Dedifferentiated amniotic fluid mesenchymal stem cell (primary cell): Measurements from ENCODE around the gene COL4A6.
"Not testable (repeated sequence)": the region's sequence is repeated elsewhere in the genome, so short reads cannot be mapped to it uniquely, and the experiment has no call there.

Experiments used
- DNase-seq: peaks from one replicate; pipeline ENCODE4 v3.0.0-alpha.2; 2016; ENCODE audit errors: extremely low spot score

COL4A6 gene

GRCh38 chrX:108438110-108438623 is at the start of gene COL4A6:
TSS of gene COL4A6 (minus strand) at chrX:108438422. CDS start at chrX:108438196, 226 bp downstream.
- DNase-seq: no peak

DNA sequence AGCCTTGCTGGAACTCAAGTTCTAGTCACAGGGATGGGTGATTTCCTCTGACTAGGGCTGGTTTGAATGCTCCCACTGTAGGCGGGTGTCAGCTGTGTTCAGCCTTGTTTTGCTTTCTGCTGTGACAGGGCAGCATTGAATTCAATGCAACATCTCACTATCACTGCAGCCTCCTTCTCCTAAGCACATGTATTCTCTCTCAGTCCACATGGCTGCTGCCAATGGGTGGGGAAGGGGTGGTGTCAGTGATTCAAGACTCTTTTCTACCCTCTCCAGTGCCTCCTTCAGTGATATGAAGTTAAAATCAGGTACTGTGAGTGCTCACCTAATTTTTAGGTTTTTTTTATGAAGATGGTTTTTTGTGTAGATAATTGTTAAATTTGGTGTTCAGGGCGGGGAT is 47.7 kb upstream of the COL4A6 start:
- DNase-seq: no peak

DNA sequence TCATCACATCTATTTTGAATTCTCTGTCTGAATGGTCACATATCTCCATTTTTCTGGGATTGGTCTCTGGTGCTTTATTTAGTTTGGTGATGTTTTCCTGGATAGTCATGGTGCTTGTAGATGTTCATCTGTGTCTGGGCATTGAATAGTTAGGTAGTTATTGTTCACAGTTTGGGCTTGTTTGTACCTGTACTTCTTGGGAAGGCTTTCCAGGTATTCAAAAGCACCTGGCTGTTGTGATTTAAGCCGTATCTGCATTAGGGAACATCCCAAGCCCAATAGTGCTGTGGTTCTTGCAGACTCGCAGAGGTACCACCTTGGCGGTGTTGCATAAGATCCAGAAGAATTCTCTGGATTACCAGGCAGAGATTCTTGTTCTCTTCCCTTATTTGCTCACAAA is 46.0 kb upstream of the COL4A6 start:
- no peak for DNase-seq

GRCh38 chrX:108481528-108481927 is 43.3 kb upstream of the COL4A6 start:
- DNase-seq: not testable (repeated sequence)

DNA sequence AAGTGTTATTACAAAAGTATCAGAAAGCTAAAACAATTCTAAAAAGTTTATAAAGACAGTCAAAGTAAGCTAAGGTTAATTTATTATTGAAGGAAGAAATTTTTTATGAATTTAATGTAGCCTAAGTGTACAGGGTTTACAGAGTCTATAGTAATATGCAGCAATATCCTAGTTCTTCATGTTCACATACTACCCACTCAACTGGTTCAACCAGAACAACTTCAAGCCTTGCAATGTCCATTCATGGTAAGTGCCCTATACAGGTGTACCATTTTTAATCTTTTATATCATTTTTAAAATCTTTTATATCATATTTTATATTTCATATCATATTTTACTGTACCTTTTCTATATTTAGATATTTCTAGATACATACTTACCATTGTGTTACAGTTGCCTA is 35.8 kb upstream of the COL4A6 start:
- no peak for DNase-seq

DNA sequence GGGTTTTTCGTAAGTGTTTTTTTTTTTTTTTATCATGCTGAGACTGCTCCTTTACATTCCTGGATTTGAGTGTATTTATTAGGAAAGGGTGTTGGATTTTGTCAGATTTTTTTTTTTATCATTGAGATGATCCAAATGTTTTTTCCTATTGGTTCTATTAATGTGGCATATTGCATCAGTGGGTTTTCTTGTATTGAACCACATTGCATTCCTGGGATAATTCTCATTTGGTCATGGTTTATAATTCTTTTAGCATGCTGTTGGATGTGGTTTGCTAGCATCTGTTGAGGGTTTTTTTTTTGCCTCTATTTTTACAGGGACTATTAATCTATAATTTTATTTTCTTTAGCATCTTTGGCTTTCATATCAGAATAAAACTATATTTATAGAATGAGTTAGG is 30.3 kb upstream of the COL4A6 start:
- peak; percentile 66 for DNase-seq

DNA sequence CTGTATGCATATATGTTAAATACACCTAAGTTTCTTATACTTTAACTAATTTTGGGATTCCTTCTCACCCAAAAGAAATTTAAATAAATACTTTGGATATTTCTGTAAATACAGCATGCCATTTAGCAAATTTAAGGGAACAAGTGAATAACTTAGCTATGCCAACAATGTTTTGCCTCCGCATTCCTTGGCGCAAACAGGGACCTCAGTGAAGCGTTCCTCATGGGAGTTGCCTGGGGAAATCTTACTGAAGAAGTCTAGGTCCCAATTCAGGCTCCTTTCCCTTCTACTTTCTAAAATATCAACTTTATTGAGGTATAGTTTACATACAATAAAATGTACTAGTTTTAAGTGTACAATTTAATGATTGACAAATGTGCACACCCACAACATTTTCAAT is 26.4 kb upstream of the COL4A6 start:
- peak; percentile 57 for DNase-seq

DNA sequence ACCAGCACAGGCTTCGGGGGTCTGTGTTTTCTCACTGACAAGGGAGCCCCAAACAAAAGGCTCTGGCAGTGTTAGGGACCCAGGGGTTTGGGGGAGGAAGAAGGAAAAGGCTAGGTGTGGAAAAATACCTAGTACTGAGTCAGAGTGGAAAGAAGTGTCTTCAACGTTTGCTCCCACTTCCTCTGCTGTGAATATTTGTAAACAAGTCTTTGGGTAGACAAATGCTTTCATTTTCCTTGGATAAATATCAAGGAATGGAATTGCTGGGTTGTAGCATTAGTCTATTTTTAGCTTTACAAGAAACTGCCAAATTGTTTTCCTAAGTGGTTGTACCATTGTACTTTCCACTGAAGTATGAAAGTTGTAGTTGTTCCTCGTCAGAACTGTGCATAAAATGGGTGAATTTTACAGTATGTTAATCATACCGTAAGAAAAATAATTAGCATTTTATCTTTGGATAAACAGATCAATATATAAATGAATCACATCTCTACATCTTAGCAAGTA is 18.8 kb upstream of the COL4A6 start:
- no peak for DNase-seq

DNA sequence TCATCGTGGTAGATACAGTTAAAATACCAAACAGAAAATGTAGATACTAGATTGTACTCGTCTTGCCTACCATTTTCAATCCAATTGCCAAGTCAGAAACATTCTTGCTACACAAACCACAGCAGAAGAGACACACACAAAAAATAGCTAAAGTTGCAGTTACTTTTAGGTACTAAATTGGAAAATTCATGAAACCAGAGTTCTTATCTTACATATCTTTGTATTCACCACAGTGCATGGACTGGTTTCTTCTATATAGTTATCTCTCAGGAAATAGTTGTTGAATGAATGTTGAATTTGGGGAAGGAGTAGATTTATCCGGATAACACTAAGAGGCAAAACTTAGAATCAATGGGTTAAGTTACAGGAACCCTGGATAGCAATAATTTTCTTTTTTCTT is 15.6 kb upstream of the COL4A6 start:
- DNase-seq: no peak

DNA sequence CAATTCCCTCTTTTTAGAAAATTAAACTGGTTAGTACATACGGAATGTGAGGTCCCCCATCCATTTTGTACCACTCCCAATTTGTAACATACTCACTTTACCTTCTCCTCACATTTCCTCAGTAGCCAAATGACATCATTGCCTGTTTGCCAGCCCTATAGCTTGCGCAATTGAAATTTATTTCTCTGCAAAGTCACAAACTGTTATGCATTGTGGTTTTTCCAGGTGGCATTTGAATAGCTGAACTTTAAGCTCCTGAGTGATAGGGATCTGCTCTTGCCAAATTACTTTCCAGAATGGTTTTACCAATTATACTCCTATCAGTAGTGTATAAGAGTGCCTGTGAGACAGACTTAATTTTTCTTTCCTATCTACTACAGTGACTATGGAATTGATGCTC is 9.1 kb upstream of the COL4A6 start:
- no peak for DNase-seq

DNA sequence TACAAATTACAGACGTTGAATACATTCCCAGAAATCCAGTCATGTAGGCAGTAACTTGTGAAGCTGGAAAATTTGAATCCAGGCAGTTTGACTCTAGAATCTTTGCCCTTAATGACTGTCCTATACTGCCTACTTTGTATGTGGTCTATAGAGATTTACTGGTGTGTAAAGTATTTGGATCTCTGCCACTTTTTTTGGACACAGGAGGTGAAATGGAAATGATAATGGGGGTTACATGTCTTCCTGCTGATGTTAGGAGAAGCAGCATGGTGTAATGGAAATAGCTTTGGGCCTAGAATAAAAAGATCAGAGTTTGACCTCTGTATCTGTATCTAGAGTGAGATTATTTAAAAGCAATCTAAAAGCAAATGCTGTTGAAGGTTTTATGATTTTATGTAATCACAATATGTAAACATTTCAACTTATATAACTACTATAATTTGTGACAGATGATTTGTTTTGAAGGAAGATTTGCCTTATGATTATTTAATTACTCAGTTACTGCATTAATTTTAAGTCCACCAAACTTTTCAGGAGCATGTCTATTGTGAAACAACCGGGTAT is 4.8 kb upstream of the COL4A6 start:
- DNase-seq: no peak

DNA sequence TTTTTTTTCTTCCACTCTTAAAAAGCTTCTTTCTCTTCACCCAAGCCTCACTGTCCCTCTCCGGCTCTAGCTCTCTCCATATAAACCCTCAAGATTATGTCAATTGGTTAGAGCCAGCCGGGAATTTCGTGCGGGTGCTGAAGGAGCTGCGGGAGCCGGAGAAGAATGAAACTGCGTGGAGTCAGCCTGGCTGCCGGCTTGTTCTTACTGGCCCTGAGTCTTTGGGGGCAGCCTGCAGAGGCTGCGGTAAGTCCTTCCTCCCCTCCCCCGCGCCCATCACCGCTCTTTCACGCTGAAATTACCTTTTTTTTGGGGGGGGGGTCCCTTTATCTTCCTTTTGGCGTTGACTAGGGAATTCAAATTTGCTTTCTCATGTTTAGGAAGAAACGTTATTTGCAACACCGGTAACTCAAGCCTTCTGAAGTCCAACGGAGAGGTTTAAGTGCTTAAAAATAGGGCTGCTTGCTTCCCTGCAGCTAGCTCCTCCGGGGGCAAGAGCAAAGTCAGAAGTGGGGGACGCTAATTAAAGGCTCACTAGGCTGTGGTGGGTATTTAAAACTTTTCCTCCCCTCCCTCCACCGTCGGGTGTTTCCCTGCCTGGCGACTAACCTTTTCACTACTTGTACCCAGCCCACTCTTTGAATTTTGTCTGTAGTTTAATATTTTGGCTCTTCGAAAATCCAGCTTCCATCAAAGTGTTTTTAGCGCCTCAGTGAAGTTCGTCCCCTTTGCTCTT is 1.9 kb upstream of the COL4A6 start:
- peak; percentile 20 for DNase-seq

GRCh38 chrX:108439426-108439942 is 1.3 kb upstream of the COL4A6 start, which contains the start of gene COL4A5:
TSS of gene COL4A5 (plus strand) at chrX:108439838. CDS start at chrX:108440126, 288 bp downstream.
- DNase-seq: peak; percentile 78

GRCh38 chrX:108437349-108438109 is 693 bp downstream of the COL4A6 start:
- DNase-seq: no peak

DNA sequence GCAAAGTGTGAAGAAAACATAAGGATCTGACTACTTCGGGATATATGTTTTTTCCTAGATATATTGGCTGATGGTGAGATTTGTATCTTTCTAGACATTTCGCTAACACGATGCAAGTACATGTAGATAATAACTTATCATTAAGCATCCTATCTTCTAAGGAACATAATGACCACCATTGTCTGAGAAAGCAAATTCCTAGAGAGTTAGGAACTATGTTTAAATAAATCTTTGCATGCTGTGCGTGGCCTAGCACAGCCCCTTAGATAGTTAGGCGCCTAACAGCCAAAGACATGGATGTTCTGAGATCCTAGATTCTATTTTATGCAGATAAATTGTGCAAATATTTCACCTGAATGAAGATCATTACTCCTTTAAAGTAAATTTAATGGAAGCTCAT is 3.0 kb downstream of the COL4A6 start:
- no peak for DNase-seq

DNA sequence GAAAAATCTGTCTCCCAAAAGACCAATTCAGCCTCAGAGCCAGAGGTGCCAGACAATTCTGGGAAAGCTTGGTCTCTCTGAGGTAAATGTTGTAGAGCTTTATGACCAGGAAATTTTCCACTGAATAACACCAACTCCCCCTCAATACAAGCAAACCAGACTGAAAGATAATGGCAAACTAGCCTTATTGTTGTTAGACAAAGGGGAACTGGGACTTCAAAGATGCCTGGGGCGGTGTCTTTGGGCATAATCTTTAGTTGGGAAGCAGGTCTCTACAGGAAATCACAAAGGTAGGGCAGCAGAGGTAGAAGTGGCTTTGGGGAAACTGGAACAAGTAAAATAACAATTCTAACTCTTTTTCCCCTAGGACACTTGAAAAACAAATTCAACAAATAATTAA is 12.0 kb downstream of the COL4A6 start:
- no peak for DNase-seq

- no peak for DNase-seq
These were observed 17.7 kb downstream of the COL4A6 start for GRCh38 chrX:108420481-108420880.

GRCh38 chrX:108419401-108419800 is 18.8 kb downstream of the COL4A6 start:
- no peak for DNase-seq

GRCh38 chrX:108417257-108417656 is 21.0 kb downstream of the COL4A6 start:
- no peak for DNase-seq

- DNase-seq: no peak
These were observed 22.3 kb downstream of the COL4A6 start for GRCh38 chrX:108415891-108416290.

DNA sequence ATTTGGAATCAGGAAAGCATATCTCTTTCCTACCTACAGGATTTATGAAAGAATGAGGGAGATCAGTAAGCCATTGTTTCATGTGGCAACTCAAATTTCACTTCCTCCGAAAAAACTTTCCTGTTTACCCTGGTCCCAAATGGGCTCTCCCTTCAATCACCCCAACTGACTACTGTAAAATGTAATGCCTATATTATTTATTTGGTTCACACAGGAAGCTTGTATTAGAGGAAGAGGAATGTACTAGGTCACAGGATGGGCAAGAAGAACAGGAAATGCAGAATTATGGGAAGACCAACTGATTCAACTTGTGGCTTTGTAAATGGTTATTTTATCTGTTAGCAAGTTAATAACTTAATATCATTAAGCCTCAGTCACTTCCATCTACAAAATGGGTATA is 23.1 kb downstream of the COL4A6 start:
- no peak for DNase-seq

GRCh38 chrX:108412783-108413182 is 25.4 kb downstream of the COL4A6 start:
- no peak for DNase-seq
